GM12878 (cell line): ENCODE measurements around the gene PSMB8. TPM values are rescaled to one million over a fixed set of nuclear protein-coding genes. Genes with fewer than 3 reads are reported as not detected.

Experiments
- ATAC-seq: fragments of 200-7000 bp; cut with Tn5 transposase; 3 replicates; pipeline ENCODE4 v1.9.1; 2020; ENCODE audit warnings: mild to moderate bottlenecking, moderate library complexity
- BruUV-seq: library from RNA; stranded (reverse); fragments of 400-500 nt; replicated peaks from 2 replicates; lab custom pipeline; 2021; lab: Mats Ljungman, UMichigan
- CTCF ChIA-PET: fragments of 300-600 bp; sonication (Branson Sonifier 250); formaldehyde crosslinking; extraction: SDS; loops from one replicate; lab custom pipeline; 2021; ENCODE audit warnings: inconsistent platforms; lab: Yijun Ruan, JAX
- POLR2A ChIA-PET: fragments of 350-600 bp; formaldehyde crosslinking; extraction: SDS; loops from one replicate; lab custom pipeline; 2021; ENCODE audit warnings: inconsistent platforms; lab: Charles Lee
- RAD21 ChIA-PET: fragments of 300-600 bp; sonication (Branson Sonifier 250); formaldehyde crosslinking; loops from one replicate; lab custom pipeline; 2023; ENCODE audit warnings: antibody characterized with exemption; ENCODE audit not compliant: unreplicated experiment; lab: Charles Lee
- SMC1A ChIA-PET: fragments of 300-600 bp; sonication (Branson Sonifier 250); formaldehyde crosslinking; loops from one replicate; lab custom pipeline; 2023; ENCODE audit not compliant: unreplicated experiment, uncharacterized antibody; lab: Charles Lee
- DNase-seq: peaks from one replicate; pipeline ENCODE4 v3.0.0-alpha.2; 2011; ENCODE audit warnings: low read depth, low spot score
- FAIRE-seq: peaks from 3 replicates; lab custom pipeline; 2011; peaks lifted over from hg19 to GRCh38; lab: Jason Lieb, UNC
- H2AFZ ChIP-seq: 2 replicates; pipeline ENCODE4 v1.6.0; 2011; ENCODE audit warnings: low read depth, low read length, control low read depth; ENCODE audit not compliant: control insufficient read depth
- H3K27ac ChIP-seq: 2 replicates; pipeline ENCODE4 v1.5.1; 2011; ENCODE audit warnings: control low read depth; ENCODE audit not compliant: control insufficient read depth, insufficient read depth
- H3K27me3 ChIP-seq, 2 experiments: replicated peaks in 1 of 2; 2 replicates each; pipeline versions ENCODE4 v1.6.0 to v1.6.1; 2011; ENCODE audit warnings: low read length in 1 of 2; ENCODE audit not compliant: control insufficient read depth in 2 of 2, insufficient read depth in 2 of 2
- H3K36me3 ChIP-seq, 2 experiments: 2 replicates each; pipeline ENCODE4 v1.5.1; 2011; ENCODE audit warnings: low read length in 1 of 2; ENCODE audit not compliant: control insufficient read depth in 2 of 2, insufficient read depth in 2 of 2
- H3K4me1 ChIP-seq: 2 replicates; pipeline ENCODE4 v1.6.1; 2011; ENCODE audit warnings: mild to moderate bottlenecking, low read length, moderate library complexity, mixed read lengths; ENCODE audit not compliant: control insufficient read depth, insufficient read depth
- H3K4me2 ChIP-seq: 2 replicates; pipeline ENCODE4 v1.6.0; 2011; ENCODE audit warnings: control low read depth; ENCODE audit not compliant: control insufficient read depth, insufficient read depth
- H3K4me3 ChIP-seq: fragments of 200-600 bp; sonication (generic); 2 replicates; pipeline ENCODE4 v1.5.1; 2016
- H3K79me2 ChIP-seq: 2 replicates; pipeline ENCODE4 v1.6.0; 2011; ENCODE audit warnings: low read length; ENCODE audit not compliant: control insufficient read depth, insufficient read depth
- H3K9ac ChIP-seq: 2 replicates; pipeline ENCODE4 v1.8.0; 2011; ENCODE audit warnings: low read length, control low read depth, mixed read lengths; ENCODE audit not compliant: control insufficient read depth, insufficient read depth
- H3K9me3 ChIP-seq: replicated peaks from 3 replicates; pipeline ENCODE4 v1.5.1; 2011; ENCODE audit warnings: mild to moderate bottlenecking, low read length; ENCODE audit not compliant: control insufficient read depth, insufficient read depth
- H4K20me1 ChIP-seq: 2 replicates; pipeline ENCODE4 v1.6.0; 2011; ENCODE audit not compliant: control insufficient read depth, insufficient read depth
- BHLHE40 ChIP-seq, 2 experiments: fragments of 450-650 bp in 1 of 2; IDR thresholded peaks; 2 replicates each; pipeline ENCODE4 v1.6.1; 2011 to 2017; ENCODE audit warnings: low read depth in 2 of 2, borderline replicate concordance in 1 of 2, improper control_type of control experiment in 1 of 2, low read length in 1 of 2, mild to moderate bottlenecking in 1 of 2
- CBFB ChIP-seq: IDR thresholded peaks from 2 replicates; pipeline ENCODE4 v1.6.1; 2016; ENCODE audit warnings: antibody characterized with exemption, low read depth
- CHD4 ChIP-seq: fragments of 200-600 bp; sonication (generic); IDR thresholded peaks from 2 replicates; pipeline ENCODE4 v1.6.1; 2016; ENCODE audit warnings: mild to moderate bottlenecking
- DPF2 ChIP-seq: fragments of 450-650 bp; IDR thresholded peaks from 2 replicates; pipeline ENCODE4 v1.6.1; 2017; ENCODE audit warnings: mild to moderate bottlenecking
- GABPA ChIP-seq: IDR thresholded peaks from 2 replicates; pipeline ENCODE4 v1.6.1; 2014; ENCODE audit warnings: antibody characterized with exemption, low read depth, mild to moderate bottlenecking, inconsistent platforms
- MTA2 ChIP-seq: fragments of 450-650 bp; IDR thresholded peaks from 2 replicates; pipeline ENCODE4 v1.6.1; 2016; ENCODE audit warnings: low read depth, mild to moderate bottlenecking, moderate library complexity
- NFIC ChIP-seq: IDR thresholded peaks from 2 replicates; pipeline ENCODE4 v1.6.1; 2012; ENCODE audit warnings: low read depth, mild to moderate bottlenecking, inconsistent platforms, low read length, moderate library complexity
- NR2F1 ChIP-seq: fragments of 450-650 bp; conservative IDR thresholded peaks from 2 replicates; pipeline ENCODE4 v1.6.1; 2017; ENCODE audit warnings: mild to moderate bottlenecking
- POLR2AphosphoS5 ChIP-seq: IDR thresholded peaks from 2 replicates; pipeline ENCODE4 v1.6.1; 2011; ENCODE audit warnings: mild to moderate bottlenecking, low read length, inconsistent platforms
- RAD51 ChIP-seq: fragments of 450-650 bp; IDR thresholded peaks from 2 replicates; pipeline ENCODE4 v1.6.1; 2016; ENCODE audit warnings: moderate library complexity, mild to moderate bottlenecking, inconsistent platforms
- TCF3 ChIP-seq: IDR thresholded peaks from 2 replicates; pipeline ENCODE4 v1.6.1; 2012; ENCODE audit warnings: low read depth, mild to moderate bottlenecking, low read length, borderline replicate concordance; ENCODE audit not compliant: insufficient read depth
- ZSCAN29 ChIP-seq: fragments of 450-650 bp; IDR thresholded peaks from 2 replicates; pipeline ENCODE4 v1.6.1; 2017; ENCODE audit warnings: mild to moderate bottlenecking, moderate library complexity
- WGBS: methylation state at CpG from one replicate; pipeline ENCODE4 v1.1.6; 2016; ENCODE audit warnings: low lambda C conversion rate; ENCODE audit not compliant: insufficient replicate concordance, insufficient coverage; ENCODE audit errors: missing lambda C conversion rate; 5-methylcytosine and 5-hydroxymethylcytosine counted together
- in situ Hi-C: fragments of 300-500 bp; cut with MboI; formaldehyde crosslinking; loops from 9 replicates; pipeline ENCODE4 v1.14.3; 2018; ENCODE audit warnings: mixed read lengths
- intact Hi-C: fragments of 100-400 bp; cut with micrococcal nuclease; formaldehyde crosslinking; loops from one replicate; pipeline ENCODE4 v1.14.2; 2022; ENCODE audit not compliant: unreplicated experiment
- polyA plus RNA-seq, 11 experiments: library from polyadenylated mRNA; depleted of rRNA in 4 of 11; unstranded in 6 of 11; stranded (reverse) in 5 of 11; fragments of >200 nt; fragmentation: Nextera tagmentation in 4 of 11; fragmentation: Illumina TruSeq in 1 of 11; extraction: Ambion mirVana in 4 of 11; extraction: Trizol in 1 of 11; gene quantifications; 1 replicate in 1 of 11; 2 replicates in 10 of 11; pipeline versions ENCODE4 v1.2.1 to v1.2.3, GENCODE V29; 2011 to 2016; ENCODE audit warnings: inconsistent platforms in 2 of 11, missing spikeins in 2 of 11, low read depth in 1 of 11
- total RNA-seq, 4 experiments: library from RNA; depleted of rRNA in 3 of 4; stranded (reverse); fragments of >200 nt in 3 of 4; fragmentation: Illumina TruSeq in 1 of 4; extraction: Trizol in 1 of 4; gene quantifications; 2 replicates each; pipeline versions ENCODE4 v1.2.1 to v1.2.3, GENCODE V29; 2013 to 2021
- TF ChIP-seq, protein P1 (sequence below): IDR thresholded peaks from 2 replicates; pipeline ENCODE4 v1.6.1; 2011; ENCODE audit warnings: mild to moderate bottlenecking, low read depth, low read length, moderate library complexity; ENCODE audit not compliant: insufficient replicate concordance
- TF ChIP-seq, protein P2 (sequence below): fragments of 450-650 bp; IDR thresholded peaks from 2 replicates; pipeline ENCODE4 v1.6.1; 2017; ENCODE audit warnings: mild to moderate bottlenecking, moderate library complexity

Gene PSMB8
- total and polyA plus RNA-seq, 10 of the 15 experiments (the other 5 are each of a cell fraction or from before 2014, with no cell fraction given): 304 to 557 (median 379) TPM

DNA sequence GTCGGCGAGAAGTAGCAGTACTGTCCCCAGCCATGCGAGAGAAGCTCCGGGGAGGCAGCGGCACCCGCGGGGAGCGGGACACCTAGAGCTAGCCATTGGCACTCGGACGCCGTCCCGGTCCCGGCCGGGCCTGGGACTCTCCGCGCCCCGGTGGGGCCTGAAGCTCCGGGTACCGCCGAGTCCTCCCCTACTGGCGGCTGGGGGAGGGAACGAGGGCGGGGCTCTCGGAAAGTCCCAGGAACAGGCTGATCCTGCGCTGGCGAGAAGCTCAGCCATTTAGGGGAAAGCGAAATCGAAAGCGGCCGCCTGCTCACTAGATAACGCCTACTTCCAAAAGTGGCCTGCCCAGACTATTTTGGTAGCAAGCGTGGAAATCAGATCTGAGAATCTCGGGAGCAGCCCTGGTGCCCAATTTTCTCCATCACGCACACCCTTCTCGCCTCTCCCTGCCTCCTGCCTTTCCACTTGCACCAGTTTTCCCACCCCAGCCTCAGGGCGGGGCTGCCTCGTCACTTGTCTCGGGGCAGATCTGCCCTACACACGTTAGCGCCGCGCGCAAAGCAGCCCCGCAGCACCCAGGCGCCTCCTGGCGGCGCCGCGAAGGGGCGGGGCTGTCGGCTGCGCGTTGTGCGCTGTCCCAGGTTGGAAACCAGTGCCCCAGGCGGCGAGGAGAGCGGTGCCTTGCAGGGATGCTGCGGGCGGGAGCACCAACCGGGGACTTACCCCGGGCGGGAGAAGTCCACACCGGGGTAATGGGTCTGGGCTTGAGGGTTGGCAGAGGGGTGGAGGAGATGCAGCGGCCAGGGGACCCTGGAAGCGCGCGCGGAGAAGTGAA lies 9.9 kb upstream of the PSMB8 start, which contains the start of the genes PSMB9 and TAP1:
PSMB9 (plus strand) TSS at position 652 of the 835 bp plus-strand sequence; CDS start at position 690, 38 bp downstream.
TAP1 (minus strand) TSS at position 164 of the 835 bp plus-strand sequence; CDS start at position 96, 68 bp downstream.
- Histone ChIP-seq H3K27ac (peak within 1 kb of the TSS; percentile 100), H3K27me3 (no peaks in the 10 kb centered on the region), H3K9me3 (no peaks in the 10 kb centered on the region), H3K36me3 (peaks cover 6 to 37% of the 10 kb centered on the region in 2 experiments), H4K20me1 (no peaks in the 10 kb centered on the region), H3K79me2 (peaks cover 85% of the 10 kb centered on the region), H2AFZ (peak within 1 kb of the TSS; percentile 96), H3K4me2 (peak within 1 kb of the TSS; percentile 96), H3K4me1 (peaks cover 32% of the 10 kb centered on the region), H3K9ac (peak within 1 kb of the TSS; percentile 99), H3K4me3 (peak within 1 kb of the TSS; percentile 88)
- peak; percentile 81 for FAIRE-seq
- ATAC-seq: peak; percentile 88
- intact Hi-C loops (loop anchor here (1.0 to 10.0 kb wide), 3 partner anchors 9 to 249 kb away; partner anchors contain the start of genes PSMB8 and TAP2), in situ Hi-C loops (no loop called here)
- ChIA-PET SMC1A (interaction anchor here (0.6 to 7.5 kb wide), 14 partner anchors 8 to 414 kb away, joined by 3 to 131 read pairs (median 3); partner anchors contain the start of genes HLA-DQB1, HLA-DRA, PSMB8 and TAP2), CTCF (interaction anchor here (0.6 to 8.0 kb wide), 14 partner anchors 10 to 162 kb away, joined by 3 to 299 read pairs (median 6); partner anchors contain the start of genes HLA-DMA, PSMB8 and TAP2), RAD21 (interaction anchor here (0.8 to 7.7 kb wide), 16 partner anchors 12 to 658 kb away, joined by 3 to 269 read pairs (median 4); partner anchors contain the start of genes HLA-DMA, HLA-DOB, HLA-DPA1 and PSMB8), POLR2A (interaction anchor here (0.7 to 8.1 kb wide), 22 partner anchors 8 to 664 kb away, joined by 3 to 357 read pairs (median 6); partner anchors contain the start of genes BRD2, HLA-DMA, HLA-DMB and HLA-DPA1)
- peak; percentile 89 for DNase-seq
- WGBS: 1% methylated on average over 68 of the region's 68 CpGs
- no TSS peak for BruUV-seq
- TF ChIP-seq DPF2 (no peak; the same call in 1 of the 2 replicates), MTA2 (peak; percentile 25; the same call in 1 of the 2 replicates), ZSCAN29 (no peak), GABPA (no peak), CHD4 (no peak), TCF3 (peak; percentile 50; the same call in 1 of the 2 replicates), POLR2AphosphoS5 (peak; percentile 72; the same call in 1 of the 2 replicates), CBFB (peak; percentile 40; the same call in 1 of the 2 replicates), NFIC (peak; percentile 50; the same call in 1 of the 2 replicates), BHLHE40 (IDR thresholded peaks at IDR 0.05; ENCODE audit: borderline replicate concordance in 1 of 2, low read depth in 2 of 2, low read length in 1 of 2) (peak; percentile 77 to 82), NR2F1 (no peak), RAD51 (no peak)
- TF ChIP-seq, protein P1, sequence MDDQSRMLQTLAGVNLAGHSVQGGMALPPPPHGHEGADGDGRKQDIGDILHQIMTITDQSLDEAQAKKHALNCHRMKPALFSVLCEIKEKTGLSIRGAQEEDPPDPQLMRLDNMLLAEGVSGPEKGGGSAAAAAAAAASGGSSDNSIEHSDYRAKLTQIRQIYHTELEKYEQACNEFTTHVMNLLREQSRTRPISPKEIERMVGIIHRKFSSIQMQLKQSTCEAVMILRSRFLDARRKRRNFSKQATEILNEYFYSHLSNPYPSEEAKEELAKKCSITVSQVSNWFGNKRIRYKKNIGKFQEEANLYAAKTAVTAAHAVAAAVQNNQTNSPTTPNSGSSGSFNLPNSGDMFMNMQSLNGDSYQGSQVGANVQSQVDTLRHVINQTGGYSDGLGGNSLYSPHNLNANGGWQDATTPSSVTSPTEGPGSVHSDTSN: no peak
- TF ChIP-seq, protein P2, sequence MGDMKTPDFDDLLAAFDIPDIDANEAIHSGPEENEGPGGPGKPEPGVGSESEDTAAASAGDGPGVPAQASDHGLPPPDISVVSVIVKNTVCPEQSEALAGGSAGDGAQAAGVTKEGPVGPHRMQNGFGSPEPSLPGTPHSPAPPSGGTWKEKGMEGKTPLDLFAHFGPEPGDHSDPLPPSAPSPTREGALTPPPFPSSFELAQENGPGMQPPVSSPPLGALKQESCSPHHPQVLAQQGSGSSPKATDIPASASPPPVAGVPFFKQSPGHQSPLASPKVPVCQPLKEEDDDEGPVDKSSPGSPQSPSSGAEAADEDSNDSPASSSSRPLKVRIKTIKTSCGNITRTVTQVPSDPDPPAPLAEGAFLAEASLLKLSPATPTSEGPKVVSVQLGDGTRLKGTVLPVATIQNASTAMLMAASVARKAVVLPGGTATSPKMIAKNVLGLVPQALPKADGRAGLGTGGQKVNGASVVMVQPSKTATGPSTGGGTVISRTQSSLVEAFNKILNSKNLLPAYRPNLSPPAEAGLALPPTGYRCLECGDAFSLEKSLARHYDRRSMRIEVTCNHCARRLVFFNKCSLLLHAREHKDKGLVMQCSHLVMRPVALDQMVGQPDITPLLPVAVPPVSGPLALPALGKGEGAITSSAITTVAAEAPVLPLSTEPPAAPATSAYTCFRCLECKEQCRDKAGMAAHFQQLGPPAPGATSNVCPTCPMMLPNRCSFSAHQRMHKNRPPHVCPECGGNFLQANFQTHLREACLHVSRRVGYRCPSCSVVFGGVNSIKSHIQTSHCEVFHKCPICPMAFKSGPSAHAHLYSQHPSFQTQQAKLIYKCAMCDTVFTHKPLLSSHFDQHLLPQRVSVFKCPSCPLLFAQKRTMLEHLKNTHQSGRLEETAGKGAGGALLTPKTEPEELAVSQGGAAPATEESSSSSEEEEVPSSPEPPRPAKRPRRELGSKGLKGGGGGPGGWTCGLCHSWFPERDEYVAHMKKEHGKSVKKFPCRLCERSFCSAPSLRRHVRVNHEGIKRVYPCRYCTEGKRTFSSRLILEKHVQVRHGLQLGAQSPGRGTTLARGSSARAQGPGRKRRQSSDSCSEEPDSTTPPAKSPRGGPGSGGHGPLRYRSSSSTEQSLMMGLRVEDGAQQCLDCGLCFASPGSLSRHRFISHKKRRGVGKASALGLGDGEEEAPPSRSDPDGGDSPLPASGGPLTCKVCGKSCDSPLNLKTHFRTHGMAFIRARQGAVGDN: peak; percentile 28
